Thyroid gland (tissue), 4 donors: ENCODE measurements around the gene LRP6. TPM values are rescaled to one million over a fixed set of nuclear protein-coding genes. Genes with fewer than 3 reads are reported as not detected.

Experiments
- DNase-seq, 2 donors: peaks; one replicate each; pipeline ENCODE4 v3.0.0-alpha.2; 2019
- H3K27ac ChIP-seq, 3 donors: fragments of 200-600 bp; sonication (generic); 1 replicate in 2 of 3; 2 replicates in 1 of 3; pipeline ENCODE4 v1.5.1; 2016 to 2019; ENCODE audit warnings: mild to moderate bottlenecking in 1 of 3, moderate library complexity in 1 of 3
- H3K27me3 ChIP-seq: fragments of 200-600 bp; sonication (generic); one replicate; pipeline ENCODE4 v1.5.1; 2019
- H3K36me3 ChIP-seq, 2 donors: fragments of 200-600 bp; sonication (generic); one replicate each; pipeline ENCODE4 v1.5.1; 2016 to 2019
- H3K4me1 ChIP-seq, 2 donors: fragments of 200-600 bp; sonication (generic); one replicate each; pipeline ENCODE4 v1.5.1; 2017 to 2019
- H3K4me3 ChIP-seq, 3 donors: fragments of 200-600 bp; sonication (generic); replicated peaks in 1 of 3; 1 replicate in 2 of 3; 2 replicates in 1 of 3; pipeline ENCODE4 v1.5.1; 2016; ENCODE audit warnings: mild to moderate bottlenecking in 1 of 3
- H3K9me3 ChIP-seq: fragments of 200-600 bp; sonication (generic); one replicate; pipeline ENCODE4 v1.5.1; 2017
- CTCF ChIP-seq, 6 experiments: fragments of 200-600 bp in 3 of 6; fragments of 450-650 bp in 3 of 6; sonication (generic) in 3 of 6; IDR thresholded peaks; one replicate each; pipeline ENCODE4 v1.5.1; 2016 to 2019; ENCODE audit warnings: antibody characterized with exemption in 6 of 6, mild to moderate bottlenecking in 2 of 6, inconsistent platforms in 1 of 6, moderate library complexity in 1 of 6
- POLR2A ChIP-seq, 2 donors: fragments of 450-650 bp; IDR thresholded peaks; one replicate each; pipeline ENCODE4 v1.6.1; 2017; ENCODE audit warnings: antibody characterized with exemption in 2 of 2, mild to moderate bottlenecking in 2 of 2, moderate library complexity in 1 of 2
- WGBS, 2 donors: methylation state at CpG; one replicate each; pipeline ENCODE4 v1.1.5; 2017; 5-methylcytosine and 5-hydroxymethylcytosine counted together
- intact Hi-C: fragments of 100-400 bp; cut with DNase I; formaldehyde crosslinking; loops from one replicate; pipeline ENCODE4 v1.15.1; 2023
- total RNA-seq, 4 donors: library from RNA; depleted of rRNA; stranded (reverse); fragments of >200 nt; gene quantifications; one replicate each; pipeline ENCODE4 v1.2.3, GENCODE V29; 2016

LRP6 gene
- total RNA-seq, 4 donors from 2014 or later = 38.7 to 47.7 (median 42.7) TPM

GRCh38 chr12:12216349-12217017 lies 50.4 kb downstream of the LRP6 start:
- Histone ChIP-seq H3K9me3 (no peaks in the 10 kb centered on the region), H3K4me3 (no peak overlapping the region), H3K4me1 (peaks cover 29 to 31% of the 10 kb centered on the region in 2 donors), H3K27me3 (no peaks in the 10 kb centered on the region), H3K27ac (peak overlapping the region in 1 of 3 donors; percentile 27), H3K36me3 (no peaks in the 10 kb centered on the region)
- intact Hi-C loops = no loop called here
- TF ChIP-seq CTCF (IDR thresholded peaks at IDR 0.05) = no peak
- no peak for TF ChIP-seq POLR2A (IDR thresholded peaks at IDR 0.05)
- 44 to 54% methylated on average over 3 of the region's 3 CpGs for WGBS, 2 donors
- no peak for DNase-seq

- Histone ChIP-seq H3K4me3 (no peak overlapping the region), H3K36me3 (no peaks in the 10 kb centered on the region), H3K4me1 (peaks cover 21 to 23% of the 10 kb centered on the region in 2 donors), H3K27me3 (no peaks in the 10 kb centered on the region), H3K9me3 (no peaks in the 10 kb centered on the region), H3K27ac (no peak overlapping the region)
- intact Hi-C loops = no loop called here
- 60 to 67% methylated on average over 3 of the region's 3 CpGs for WGBS, 2 donors
- no peak for DNase-seq
- no peak for TF ChIP-seq CTCF (IDR thresholded peaks at IDR 0.05)
Measured at GRCh38 chr12:12214635-12215131, 52.2 kb downstream of the LRP6 start.

GRCh38 chr12:12214201-12214600 lies 52.6 kb downstream of the LRP6 start:
- Histone ChIP-seq H3K27me3 (no peaks in the 10 kb centered on the region), H3K4me1 (peaks cover 21 to 23% of the 10 kb centered on the region in 2 donors), H3K36me3 (no peaks in the 10 kb centered on the region), H3K9me3 (no peaks in the 10 kb centered on the region), H3K4me3 (no peak overlapping the region), H3K27ac (no peak overlapping the region)
- TF ChIP-seq CTCF (IDR thresholded peaks at IDR 0.05) (no peak), POLR2A (IDR thresholded peaks at IDR 0.05) (no peak)
- intact Hi-C loops = no loop called here
- no peak for DNase-seq

- Histone ChIP-seq H3K27me3 (no peaks in the 10 kb centered on the region), H3K4me1 (peaks cover 19 to 24% of the 10 kb centered on the region in 2 donors), H3K27ac (no peak overlapping the region), H3K36me3 (no peaks in the 10 kb centered on the region), H3K9me3 (no peaks in the 10 kb centered on the region), H3K4me3 (no peak overlapping the region)
- no peak for DNase-seq
- TF ChIP-seq CTCF (IDR thresholded peaks at IDR 0.05) = no peak
- no peak for TF ChIP-seq POLR2A (IDR thresholded peaks at IDR 0.05)
- intact Hi-C loops = no loop called here
- WGBS, 2 donors = 94 to 98% methylated on average over 1 of the region's 1 CpG
Measured at GRCh38 chr12:12212769-12213168, 54.1 kb downstream of the LRP6 start.

- WGBS, 2 donors = 87 to 91% methylated on average over 5 of the region's 5 CpGs
- H3K9me3 ChIP-seq = no peaks in the 10 kb centered on the region
- H3K4me1 ChIP-seq = peaks cover 4 to 21% of the 10 kb centered on the region in 2 donors
- no peaks in the 10 kb centered on the region for H3K27me3 ChIP-seq
- intact Hi-C loops = no loop called here
- H3K4me3 ChIP-seq = no peak overlapping the region
- no peaks in the 10 kb centered on the region for H3K36me3 ChIP-seq
- TF ChIP-seq POLR2A (IDR thresholded peaks at IDR 0.05) (no peak), CTCF (IDR thresholded peaks at IDR 0.05) (no peak)
- no peak overlapping the region for H3K27ac ChIP-seq
- no peak for DNase-seq
Measured at GRCh38 chr12:12210983-12211382, 55.9 kb downstream of the LRP6 start.
